NB4 (cell line): ENCODE results near the gene NANOS3.

Source experiments
- DNase-seq: peaks from one replicate; pipeline ENCODE4 v3.0.0; 2010; ENCODE audit warnings: low read depth
- H3K4me3 ChIP-seq: one replicate; pipeline ENCODE4 v1.5.1; 2011; ENCODE audit warnings: mild to moderate bottlenecking, low read depth, low read length, moderate library complexity
- MAX ChIP-seq: IDR thresholded peaks from 2 replicates; pipeline ENCODE4 v1.6.1; 2011; ENCODE audit warnings: low read depth, low read length
- MYC ChIP-seq: IDR thresholded peaks from 2 replicates; pipeline ENCODE4 v1.6.1; 2011; ENCODE audit warnings: low read depth, low read length
- POLR2A ChIP-seq: IDR thresholded peaks from 2 replicates; pipeline ENCODE4 v1.6.1; 2011; ENCODE audit warnings: mild to moderate bottlenecking; ENCODE audit not compliant: insufficient read length; ENCODE audit errors: extremely low read depth
- TF ChIP-seq, protein P1 (sequence below): IDR thresholded peaks from one replicate; pipeline ENCODE4 v1.5.1; 2012; ENCODE audit warnings: low read depth, low read length

NANOS3 gene

DNA sequence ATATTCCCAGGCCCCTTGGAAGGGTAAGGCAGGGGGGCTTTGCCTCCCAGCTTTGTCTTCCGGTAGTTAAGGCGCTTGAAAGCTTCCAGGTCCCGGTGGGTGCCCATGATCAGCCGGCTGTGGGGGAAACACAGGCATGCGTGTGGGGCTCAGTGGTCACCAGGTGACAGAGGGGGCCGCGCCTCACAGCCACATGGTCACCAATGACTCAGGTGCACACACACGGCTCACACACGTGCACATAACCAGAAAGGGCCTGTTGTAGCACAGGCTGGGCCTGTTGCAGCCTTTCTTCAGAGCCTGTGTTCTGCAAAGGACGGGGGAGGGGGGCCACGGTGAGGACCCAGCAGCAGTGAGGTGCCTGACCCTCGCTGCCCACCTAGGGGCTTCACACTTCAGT lies 5.9 kb downstream of the NANOS3 start:
- no peak overlapping the region for H3K4me3 ChIP-seq
- no peak for TF ChIP-seq MYC
- no peak for TF ChIP-seq POLR2A
- peak; percentile 28 for TF ChIP-seq MAX
- TF ChIP-seq, protein P1, sequence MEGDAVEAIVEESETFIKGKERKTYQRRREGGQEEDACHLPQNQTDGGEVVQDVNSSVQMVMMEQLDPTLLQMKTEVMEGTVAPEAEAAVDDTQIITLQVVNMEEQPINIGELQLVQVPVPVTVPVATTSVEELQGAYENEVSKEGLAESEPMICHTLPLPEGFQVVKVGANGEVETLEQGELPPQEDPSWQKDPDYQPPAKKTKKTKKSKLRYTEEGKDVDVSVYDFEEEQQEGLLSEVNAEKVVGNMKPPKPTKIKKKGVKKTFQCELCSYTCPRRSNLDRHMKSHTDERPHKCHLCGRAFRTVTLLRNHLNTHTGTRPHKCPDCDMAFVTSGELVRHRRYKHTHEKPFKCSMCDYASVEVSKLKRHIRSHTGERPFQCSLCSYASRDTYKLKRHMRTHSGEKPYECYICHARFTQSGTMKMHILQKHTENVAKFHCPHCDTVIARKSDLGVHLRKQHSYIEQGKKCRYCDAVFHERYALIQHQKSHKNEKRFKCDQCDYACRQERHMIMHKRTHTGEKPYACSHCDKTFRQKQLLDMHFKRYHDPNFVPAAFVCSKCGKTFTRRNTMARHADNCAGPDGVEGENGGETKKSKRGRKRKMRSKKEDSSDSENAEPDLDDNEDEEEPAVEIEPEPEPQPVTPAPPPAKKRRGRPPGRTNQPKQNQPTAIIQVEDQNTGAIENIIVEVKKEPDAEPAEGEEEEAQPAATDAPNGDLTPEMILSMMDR = no peak

DNA sequence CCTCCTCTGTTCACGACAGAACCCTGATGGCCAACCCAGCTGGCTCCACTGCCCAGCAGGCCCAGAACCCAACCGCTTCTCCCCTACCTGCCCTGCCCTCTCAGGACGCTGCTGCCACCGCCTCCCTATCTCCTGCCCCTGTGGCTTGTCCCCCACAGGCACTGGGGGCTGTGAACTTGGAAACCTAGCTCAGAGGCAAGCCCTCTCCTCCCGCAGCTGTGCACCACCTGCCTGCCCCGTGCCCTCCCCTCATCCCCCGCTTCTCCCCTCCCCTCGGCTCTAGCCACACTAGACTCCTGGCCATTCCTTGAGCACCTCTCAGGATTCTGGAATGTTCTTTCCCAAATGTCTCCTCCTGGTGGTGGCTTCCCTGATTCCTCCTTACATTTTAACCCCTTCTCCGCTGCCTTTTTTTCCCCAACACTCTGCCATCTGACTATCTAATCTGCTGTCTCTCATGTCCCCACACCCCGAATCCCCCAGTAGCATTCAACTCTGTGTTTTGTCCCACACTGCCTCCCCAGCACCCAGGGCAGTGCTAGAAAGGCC lies 6.7 kb downstream of the NANOS3 start:
- TF ChIP-seq, protein P1 = no peak
- TF ChIP-seq POLR2A = no peak
- no peak for TF ChIP-seq MAX
- no peak overlapping the region for H3K4me3 ChIP-seq
- DNase-seq = no peak

More for the DNA sequence above, 5.9 kb downstream of the NANOS3 start:
- DNase-seq = no peak

- no peak for DNase-seq
- H3K4me3 ChIP-seq = no peak overlapping the region
- no peak for TF ChIP-seq POLR2A
- TF ChIP-seq, protein P1 = no peak
- no peak for TF ChIP-seq MAX
Measured at GRCh38 chr19:13884726-13885591, 8.0 kb downstream of the NANOS3 start.

DNA sequence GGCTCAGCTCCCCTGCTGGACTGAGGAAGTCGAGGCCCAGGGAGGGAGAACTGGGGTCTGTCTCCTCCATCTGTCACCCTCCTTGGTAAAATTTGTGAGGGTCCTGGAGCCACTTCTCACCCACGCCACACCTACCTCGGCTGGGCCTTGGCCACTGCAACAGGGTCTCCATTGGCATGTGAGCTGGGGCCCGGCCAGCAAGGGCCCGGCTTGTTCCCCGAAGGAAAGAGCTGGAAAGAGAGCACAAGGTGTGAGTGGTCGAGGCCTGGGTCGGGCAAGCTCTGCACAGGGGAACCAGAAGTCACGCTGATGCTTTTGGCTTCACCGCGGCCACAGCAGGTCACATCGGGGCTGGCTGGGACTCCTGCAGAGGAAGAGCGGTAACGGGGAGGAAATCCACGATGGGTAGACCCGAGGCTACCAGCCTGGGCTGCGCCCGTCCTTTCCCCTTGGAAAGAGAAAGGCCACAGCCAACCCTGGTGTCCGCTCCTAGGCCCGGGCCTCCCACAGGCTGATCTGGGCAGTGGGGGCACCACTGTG lies 9.0 kb downstream of the NANOS3 start:
- no peak for TF ChIP-seq POLR2A
- no peak for TF ChIP-seq MAX
- TF ChIP-seq, protein P1 = no peak
- TF ChIP-seq MYC = no peak
- no peak for DNase-seq
- no peak overlapping the region for H3K4me3 ChIP-seq

- TF ChIP-seq MYC (no peak), POLR2A (no peak), MAX (no peak)
- TF ChIP-seq, protein P1 = no peak
Measured at GRCh38 chr19:13887018-13887436, 10.1 kb downstream of the NANOS3 start.

More at GRCh38 chr19:13887018-13887436, 10.1 kb downstream of the NANOS3 start:
- DNase-seq = peak; percentile 74
- no peak overlapping the region for H3K4me3 ChIP-seq
